Measurements from ENCODE around the gene PCP4.
"Not testable (repeated sequence)": the region's sequence is repeated elsewhere in the genome, so short reads cannot be mapped to it uniquely, and the experiment has no call there.

The PCP4 gene

DNA sequence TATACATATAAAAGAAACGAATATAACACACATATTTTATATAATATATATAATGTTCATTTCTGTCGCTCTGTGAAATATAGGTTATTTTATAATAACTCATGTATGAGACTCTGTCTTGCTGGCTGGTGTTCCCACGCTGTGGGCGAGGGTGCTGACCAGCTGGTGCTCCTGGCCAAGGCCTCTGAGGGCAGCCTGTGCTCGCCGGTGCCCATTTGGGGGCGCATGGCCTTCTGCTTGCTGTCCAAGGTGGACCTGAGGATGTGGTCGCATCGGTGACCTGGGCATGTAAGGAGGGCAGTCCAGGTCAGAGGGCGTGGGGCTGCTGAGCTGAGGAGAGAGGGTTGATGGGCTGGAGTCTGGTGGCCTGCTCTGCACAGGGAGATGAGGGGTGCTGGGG, 1.1 kb upstream of the PCP4 start:
- no peak for DNase-seq

DNA sequence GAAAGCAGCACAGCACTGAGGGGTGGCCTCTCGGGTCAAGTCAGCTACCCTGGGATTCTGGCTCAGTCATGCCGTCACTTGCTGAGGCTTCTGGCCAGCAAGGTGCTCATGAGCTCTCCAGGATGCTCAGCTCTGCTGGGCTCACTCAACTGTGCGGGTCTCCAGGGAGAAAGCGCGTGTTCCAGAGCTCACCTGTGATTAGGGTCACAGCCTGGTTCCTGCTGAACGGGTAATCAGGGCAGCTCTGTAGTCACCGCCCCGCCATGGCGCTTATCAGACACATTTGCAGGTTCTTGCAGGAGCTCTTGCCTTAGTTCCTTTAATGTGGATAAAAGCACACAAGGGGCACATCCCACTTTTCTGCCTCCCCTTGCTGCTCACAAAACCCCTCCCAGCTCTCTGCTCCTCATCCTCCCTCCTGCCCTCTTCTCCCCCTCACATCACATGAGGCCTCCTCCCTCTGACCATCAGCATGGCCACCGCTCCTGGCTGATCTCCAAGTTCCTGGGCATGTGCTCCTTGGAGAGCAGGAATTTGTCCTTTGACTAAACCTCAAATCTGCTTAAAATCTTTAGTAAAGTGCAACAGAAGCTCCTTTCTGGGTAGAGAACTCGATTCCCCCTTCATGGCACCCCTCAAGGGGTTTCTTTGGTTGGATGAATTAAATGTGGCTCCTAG, 2.0 kb downstream of the PCP4 start:
- DNase-seq = no peak

DNA sequence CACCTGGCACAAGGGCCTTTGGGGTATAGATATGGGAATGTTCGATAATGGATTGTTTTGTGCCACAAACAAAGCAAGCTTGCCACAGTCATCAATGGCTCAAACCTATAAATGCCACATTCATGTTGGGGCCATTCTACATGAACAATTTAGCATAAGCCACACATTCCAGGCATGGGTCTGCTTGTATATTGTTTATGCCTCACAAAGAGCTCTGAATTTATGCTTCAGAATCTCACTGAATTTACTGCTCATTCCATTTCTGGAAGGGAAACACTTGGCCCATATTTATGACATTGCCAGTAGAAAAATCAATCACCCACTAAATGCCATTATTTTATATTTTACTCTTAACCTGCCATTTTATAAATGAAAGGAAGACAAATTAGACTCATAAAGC, 6.4 kb downstream of the PCP4 start:
- no peak for DNase-seq

DNA sequence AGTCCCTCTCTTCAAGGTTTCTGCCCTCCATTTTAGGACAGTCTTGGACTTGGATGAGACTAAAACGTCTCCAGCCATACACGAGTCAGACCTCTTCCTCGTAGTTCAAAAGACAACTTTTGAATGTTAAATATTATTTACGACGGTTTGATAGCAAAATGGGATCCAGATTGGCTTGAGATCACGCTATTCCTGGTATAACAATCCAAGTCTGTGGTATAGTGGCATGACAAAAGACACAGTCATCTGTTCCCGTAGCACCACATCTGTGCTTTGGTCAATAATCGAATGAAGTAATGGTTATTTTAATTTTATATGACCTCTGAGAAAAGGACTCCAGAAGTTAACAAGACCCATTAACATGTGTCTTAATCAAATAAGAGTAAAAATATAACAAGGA, 7.0 kb downstream of the PCP4 start:
- no peak for DNase-seq

DNA sequence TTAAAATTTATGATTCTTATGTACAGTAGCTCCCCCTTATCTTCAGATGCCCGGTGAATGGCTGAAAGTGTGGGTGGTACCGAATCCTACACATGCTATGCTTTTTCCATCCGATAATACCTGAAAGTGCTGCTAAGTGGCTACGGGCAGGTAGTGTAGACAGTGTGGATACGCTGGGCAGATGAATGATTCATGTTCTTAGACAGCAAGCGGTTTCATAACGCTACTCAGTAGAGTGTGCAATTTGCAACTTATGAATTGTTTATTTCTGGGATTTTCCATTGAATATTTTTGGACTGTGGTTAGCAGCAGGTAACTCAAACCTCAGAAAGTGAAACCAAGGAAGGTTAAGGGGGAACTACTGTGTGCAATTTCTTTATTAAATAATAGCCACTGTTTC, 7.5 kb downstream of the PCP4 start:
- DNase-seq = no peak

DNA sequence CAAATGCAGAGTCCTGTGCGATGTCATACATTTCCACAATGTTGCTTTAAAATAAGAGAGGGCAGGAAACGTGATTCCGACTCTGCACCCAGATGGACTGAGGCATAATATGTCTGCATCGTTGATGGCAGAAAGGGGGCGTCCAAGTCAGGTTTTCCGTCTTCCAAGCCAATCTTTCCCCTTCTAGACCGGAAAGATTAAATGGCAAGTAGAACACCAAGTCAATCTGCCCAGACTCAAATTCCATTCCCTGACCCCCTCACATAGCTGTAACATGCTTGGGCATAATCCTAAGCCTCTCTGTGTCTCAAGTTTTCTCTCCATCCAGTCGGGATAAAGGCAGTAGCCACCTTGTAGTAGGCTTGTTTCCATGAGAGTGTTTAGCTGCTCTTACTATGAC, 14.4 kb downstream of the PCP4 start:
- DNase-seq = no peak

DNA sequence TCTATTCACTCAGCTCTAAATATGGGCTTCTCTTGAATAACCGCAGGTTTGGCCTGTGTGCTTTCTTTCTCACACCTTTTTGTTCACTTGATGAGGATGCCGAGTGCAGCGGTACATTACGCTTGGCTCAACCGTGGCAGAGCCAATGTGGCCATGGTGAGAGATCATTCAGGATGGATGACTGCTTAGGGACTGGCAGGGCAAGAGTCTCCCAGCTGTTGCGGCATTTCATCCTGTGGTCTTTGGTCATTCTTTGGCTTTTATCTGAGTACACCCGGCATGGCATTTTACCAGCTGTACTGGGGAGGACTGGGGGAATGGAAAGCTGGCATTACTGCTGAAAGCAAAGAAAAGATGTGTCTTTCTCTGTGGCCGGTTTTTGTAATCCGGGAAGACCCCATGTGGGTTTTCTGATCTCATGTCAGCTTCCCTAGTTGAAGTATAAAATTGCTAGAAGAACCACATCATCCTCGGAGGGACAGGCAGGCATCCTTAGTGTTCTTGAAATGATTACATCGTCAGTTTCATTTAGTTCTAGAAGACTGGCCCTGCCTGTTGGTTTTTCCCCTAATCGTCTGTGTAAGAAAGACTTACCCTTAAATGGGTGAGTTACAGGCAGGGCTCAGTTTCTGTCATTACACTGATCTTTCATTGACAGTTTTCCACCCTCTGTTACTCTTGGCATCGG, 15.1 kb downstream of the PCP4 start:
- no peak for DNase-seq

DNA sequence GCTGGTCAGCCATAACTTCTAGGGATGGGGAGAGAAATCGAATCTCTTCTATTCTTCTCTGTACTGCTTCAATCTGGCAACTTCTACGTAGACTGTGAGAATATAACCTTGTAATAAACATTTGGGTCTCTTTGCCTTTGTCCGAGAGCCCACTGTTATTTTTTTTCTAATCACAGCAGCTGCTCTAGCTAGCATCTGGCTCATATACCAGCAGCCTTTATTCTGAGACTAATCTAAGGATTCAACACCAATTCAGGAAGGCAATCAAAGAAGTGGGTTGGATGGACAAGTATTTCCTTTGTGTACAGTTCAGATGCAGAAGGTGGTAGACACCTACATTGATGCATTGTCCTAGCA, 15.6 kb downstream of the PCP4 start:
- DNase-seq = no peak

DNA sequence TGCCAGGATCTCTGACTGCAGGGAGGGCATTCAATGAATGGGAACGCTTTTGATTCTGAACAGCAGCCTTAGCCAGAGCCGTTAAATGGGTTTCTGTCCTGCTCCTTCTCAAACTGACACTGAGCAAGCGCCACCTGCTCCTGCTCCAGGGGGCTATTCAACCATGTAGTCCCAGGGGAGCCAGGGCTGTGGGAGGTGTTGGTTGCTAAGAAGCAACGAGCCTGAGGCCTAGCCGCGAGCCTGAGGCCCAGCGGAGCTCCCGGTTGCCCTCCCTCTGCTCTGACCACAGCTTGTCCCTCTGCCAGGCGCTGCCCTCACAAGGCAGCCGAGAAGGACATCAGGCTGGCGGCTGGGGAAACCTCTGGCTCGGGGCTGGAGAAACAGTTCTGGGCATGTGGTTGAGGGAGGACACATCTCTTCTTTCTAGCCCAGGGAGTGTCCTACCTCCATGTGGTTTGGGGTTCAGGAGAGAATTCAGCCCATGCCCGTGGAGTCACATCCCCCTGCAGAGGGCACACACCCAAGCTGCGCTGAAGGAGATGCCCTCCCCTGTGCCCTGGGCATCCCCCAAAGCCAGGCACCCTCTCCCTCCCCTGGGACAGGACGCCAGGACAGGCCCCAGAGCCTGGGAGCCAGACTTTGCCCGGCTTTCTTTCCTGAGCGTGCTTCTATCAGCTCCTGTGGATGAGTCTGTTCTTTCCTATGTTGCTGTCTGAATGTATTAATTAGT, 18.0 kb downstream of the PCP4 start:
- DNase-seq = no peak

DNA sequence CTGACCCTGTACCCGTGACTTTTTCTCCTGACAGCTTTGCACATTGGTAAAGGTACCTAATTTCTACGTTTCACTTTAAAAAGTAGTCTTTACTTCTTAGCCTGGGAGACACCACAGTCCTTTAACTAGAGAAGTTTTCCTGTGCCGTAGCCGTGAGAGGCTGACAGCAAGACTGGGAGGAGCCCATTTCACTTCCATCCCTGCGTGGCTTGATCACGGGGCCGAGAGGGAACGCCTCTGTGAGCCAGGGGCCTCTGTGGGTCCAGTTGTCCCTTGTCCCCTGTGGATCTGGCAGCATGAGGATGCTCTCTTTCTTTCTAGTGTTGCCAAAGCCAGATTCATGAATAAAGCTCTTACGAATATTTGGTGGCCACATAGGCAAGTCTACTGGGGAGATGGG, 21.6 kb downstream of the PCP4 start:
- no peak for DNase-seq

DNA sequence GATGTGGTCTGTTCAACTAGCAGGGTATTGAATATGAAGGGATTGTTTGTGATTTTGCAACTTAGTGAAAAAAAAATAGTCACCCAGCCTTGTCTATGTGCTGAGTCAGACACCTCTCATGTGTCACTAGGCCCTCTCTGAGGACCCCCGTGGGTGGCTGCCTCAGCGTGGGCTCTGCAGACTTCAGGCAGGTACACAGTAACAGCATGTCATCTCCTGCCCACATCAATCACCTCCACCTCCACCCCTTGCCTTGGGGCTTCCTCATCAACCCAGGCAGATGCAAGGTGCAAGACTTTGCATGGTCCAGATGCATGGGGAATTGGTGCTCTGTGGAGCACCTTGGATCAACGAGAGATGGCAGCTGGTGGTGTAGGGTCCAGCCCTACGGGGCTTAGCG, 23.9 kb downstream of the PCP4 start:
- no peak for DNase-seq

DNA sequence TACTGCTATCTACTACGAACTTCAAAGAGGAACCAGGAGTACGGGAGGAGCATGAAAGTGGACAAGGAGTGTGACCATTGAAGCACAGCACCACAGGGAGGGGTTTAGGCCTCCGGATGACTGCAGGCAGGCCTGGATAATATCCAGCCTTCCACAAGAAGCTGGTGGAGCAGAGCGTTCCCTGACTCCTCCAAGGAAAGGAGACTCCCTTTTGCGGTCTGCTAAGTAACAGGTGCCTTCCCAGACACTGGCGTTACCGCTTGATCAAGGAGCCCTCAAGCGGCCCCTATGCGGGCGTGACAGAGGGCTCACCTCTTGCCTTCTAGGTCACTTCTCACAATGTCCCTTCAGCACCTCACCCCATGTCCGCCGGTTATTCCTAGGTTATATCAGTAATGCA, 24.6 kb downstream of the PCP4 start:
- DNase-seq = not testable (repeated sequence)

DNA sequence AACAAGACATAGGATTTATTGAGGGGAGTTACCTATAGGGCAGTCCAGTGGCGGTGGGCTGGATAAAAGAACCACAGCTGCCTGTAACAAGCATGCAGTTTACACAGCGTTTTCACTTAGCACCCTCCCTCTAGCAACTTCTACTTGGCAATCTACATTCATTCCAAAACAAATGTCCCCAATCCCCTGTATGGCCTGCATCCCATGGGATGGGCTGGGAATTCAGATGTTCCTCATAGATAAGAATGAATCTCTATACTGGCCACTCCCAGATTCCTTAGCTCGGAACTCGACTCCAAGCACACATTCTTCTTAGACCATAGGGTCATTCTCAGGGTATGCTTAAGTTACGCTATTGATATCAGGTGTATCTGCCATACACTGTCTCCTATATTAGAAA, 33.3 kb downstream of the PCP4 start:
- DNase-seq = no peak

DNA sequence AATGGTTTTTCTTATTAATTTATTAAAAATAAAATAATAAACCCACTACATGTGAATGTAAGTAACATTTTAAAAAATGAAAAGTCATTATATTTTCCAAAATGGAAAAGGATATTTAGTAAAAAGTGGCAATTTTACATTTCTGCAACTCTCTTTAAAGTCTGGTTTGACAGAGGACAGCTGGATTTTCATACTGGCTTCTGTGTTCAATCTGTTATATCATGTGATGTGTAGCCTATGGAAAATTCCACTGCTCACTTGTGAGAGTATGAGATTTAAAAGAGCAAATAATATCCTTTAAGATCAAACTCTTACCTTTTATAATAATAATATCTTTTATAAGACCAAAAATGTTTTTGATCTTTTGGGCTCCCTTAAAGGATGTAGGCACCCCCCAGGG, 33.7 kb downstream of the PCP4 start:
- no peak for DNase-seq

DNA sequence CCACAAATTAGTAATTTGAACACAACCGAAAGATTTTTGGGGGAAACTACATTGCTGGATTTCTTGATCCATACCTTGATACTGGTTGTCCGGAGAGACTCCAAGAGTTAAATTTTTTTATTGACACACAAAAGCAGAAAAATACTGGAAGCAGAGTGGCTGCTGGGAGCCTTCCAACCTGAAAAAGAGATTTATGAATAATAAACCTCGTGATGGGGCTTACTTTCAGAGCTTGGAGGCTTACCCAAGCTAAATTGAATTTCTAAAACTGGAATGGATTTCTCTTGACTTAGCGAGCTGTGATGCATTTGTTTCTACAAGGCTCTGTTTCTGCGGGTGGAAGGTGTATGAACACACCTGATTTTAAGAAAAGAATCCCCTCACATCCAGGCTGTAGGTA, 35.7 kb downstream of the PCP4 start:
- no peak for DNase-seq

DNA sequence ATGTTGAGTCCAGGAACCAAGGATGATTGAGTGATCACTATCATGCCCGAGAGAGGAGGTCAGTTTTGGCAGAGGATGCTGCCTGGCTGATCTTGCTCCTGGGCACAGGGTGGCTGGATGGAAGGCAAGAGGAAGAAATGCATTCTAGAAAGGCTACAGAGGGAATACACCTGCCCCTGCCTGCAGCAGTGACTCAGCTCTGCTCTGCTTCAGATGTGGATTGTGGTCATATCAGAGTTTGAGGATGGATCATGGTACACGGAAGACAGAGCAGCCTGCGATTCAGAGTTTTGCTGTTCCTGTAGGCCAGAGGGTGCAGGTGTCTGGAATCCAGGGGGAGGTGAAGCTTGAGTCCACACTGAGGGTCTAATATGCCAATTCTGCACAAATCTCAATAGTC, 37.2 kb downstream of the PCP4 start:
- DNase-seq = no peak

DNA sequence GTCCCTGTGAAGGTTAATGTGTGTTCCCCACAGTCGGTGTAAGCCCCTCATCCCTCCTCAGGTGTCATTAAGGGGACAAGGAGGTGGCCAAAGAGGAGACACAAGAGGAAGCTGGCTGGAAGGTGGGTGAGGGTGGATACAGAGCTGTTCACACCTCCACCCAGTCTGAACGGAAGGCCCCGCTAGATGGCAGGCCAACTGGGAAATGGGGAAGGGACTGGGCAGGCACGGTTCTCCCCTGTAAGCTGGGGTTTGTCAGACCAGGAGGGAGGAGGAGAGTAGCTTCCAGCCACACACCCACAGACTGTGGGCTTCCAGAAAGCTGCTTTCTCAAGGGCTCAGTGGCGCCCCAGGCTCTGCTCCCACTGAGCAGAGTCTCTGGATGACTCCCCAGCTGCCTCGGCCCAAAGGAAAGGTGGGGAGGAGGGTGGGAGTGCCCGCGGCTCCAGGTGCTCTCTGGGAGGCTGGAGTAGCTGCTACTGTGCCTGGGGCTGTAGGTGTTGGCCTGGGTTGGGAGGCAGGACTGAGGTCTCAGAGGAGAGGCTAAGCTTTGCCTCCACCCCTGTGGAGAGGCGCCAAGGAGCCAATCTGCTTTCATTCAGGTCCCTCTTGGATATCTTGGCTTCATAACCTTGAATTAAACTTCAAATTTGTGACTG, 41.2 kb downstream of the PCP4 start:
- DNase-seq = no peak

DNA sequence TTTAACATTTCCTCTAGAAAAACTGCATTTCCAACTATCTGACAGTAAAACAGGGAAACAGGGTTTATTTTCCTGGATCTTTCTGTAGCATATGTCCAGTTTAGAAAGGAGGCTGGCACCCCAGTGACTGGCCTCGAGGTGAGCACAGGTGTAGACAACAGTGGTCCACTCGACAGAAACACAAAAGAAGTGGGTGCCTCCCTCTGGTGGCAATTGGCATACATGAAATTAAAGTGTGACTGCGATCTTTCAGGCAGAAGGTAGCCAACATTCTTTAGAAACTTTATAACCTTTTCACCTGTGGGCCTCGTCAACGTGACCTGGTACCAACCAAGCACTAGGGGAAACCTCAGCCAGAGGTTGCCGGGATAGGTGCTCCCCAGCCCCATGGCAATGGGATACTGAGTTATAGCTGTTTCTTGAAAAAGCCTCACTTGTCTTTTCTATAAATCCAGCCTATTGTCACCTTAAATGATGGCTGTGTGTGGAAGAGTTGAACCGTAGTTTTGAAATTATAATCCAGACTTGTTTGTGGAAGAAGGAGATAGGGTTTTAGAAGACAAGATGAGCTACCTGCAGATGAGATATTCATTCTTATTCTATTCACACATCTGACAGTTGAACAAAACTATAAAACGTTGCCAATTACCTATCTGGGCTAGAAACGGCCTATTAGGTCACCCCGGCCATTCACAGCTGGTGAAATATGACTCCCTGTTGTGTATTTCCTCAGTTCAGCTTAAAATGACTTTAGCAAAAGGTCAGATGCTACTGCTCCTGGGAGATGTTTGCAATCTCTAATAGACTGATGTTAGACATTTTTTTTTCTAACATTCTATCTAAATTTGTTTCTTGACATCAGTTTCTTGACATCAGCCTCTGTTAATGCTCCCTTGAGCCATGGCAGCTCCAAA, 44.3 kb downstream of the PCP4 start:
- no peak for DNase-seq

DNA sequence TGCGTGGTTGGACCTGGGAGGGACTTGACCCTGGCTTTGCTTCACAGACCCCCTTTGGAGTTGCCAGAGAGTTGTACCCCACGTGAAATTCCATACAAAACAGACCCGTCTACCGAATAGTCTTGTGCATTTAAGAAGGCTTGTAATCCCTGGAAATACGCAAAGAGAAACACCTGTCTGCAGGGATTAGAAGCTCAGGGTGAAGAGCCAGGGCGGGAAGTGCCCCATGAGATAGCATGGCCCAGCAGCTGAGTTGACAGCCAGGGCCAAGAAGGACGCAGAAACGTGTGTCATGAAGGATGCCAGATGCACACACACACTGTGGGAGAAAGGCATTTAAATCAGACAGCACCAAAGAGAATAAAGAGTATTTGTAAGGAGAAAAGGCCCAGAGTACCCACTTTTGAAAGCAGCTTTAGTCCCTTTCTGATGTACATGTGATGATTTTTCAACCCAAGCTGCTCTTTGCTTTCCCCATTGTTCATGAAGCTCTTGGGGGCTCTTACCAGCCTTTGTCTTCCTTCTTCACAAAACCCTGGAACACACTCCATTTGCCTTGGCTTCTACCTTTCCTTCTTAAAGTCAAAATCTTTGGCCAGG, 46.6 kb downstream of the PCP4 start:
- no peak for DNase-seq

DNA sequence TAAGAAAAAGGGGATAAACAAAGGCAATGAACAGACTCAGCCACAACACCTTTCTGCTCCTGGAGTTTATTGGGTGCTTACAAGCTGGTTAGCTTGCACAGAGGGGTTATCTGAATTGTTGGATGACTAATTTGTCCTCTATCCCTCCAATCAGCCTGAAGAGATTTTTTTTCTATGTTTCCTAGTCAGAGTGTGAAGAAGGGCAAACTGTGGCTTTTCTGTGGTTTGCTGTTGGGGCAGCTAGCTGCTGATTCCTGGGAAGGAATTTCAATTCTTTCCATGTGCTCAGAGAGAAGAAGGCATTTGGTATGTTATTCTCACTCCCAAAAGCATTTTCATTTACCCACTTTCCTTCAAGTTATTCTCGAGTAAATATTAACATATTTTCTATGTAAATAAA, 48.6 kb downstream of the PCP4 start:
- DNase-seq = no peak

DNA sequence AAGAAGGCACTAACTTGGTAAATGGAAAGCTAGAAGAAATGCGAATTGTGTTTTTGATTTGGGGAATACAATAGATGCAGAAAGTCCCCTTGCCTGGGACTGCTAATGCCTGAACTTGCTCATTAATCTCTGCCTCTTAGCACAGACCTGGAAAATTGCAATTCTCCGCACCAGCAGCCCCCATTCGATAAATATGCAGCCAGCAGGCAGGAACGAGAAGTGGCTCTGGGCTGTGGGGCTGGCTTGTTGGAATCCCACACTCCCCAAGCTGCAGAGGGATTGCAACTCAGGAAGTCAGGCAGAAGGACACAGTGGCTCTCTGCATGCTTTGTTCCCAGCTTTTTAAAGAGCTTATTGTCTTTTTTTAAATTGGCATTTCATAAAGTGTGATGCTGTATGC, 51.3 kb downstream of the PCP4 start:
- DNase-seq = no peak

DNA sequence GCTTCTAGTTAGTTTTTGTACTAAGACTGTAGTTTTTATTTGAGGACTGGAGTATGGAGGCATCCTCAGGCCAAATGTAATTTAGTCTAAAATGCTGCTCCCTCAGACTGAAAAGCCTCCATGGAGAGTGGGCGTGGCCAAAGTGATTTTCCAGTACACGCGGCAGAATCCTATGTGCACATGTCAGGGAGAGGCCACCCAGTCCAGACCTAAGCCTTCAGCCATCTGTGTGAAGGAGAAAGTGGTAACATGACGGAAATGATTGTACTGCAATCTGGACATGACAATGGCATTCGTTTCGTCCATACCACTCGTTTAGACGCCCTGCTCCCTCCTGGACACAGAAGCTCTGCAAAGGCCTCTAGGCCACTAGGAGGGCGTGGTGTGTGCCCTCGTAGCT, 56.2 kb downstream of the PCP4 start:
- no peak for DNase-seq

All from effector CD8-positive, alpha-beta T cell (primary cell).